Eye (tissue), 1 donor: ENCODE measurements around the gene OR52A5.
A peak's percentile ranks its signal among the peaks of the same experiment; 100 is the strongest.

Source experiments
- DNase-seq: peaks from one replicate; pipeline ENCODE4 v3.0.0-alpha.2; 2015

OR52A5 gene

DNA sequence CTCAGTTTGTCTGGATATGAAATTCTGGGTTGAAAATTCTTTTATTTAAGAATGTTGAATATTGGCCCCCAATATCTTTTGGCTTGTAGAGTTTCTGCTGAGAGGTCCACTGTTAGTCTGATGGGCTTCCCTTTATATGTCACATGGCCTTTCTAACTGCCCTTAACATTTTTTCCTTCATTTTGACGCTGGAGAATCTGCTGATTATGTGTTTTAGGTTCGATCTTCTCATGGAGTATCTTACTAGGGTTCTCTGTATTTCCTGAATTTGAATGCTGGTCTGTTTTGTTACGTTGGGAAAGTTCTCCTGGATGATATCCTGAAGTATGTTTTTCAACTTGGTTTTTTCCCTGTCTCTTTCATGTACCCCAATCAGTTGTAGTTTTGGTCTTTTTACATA, 22.8 kb downstream of the OR52A5 start:
- DNase-seq: no peak

GRCh38 chr11:5107285-5107684, 30.9 kb downstream of the OR52A5 start:
- no peak for DNase-seq

- no peak for DNase-seq
Measured at GRCh38 chr11:5103066-5103465, 35.1 kb downstream of the OR52A5 start.

DNA sequence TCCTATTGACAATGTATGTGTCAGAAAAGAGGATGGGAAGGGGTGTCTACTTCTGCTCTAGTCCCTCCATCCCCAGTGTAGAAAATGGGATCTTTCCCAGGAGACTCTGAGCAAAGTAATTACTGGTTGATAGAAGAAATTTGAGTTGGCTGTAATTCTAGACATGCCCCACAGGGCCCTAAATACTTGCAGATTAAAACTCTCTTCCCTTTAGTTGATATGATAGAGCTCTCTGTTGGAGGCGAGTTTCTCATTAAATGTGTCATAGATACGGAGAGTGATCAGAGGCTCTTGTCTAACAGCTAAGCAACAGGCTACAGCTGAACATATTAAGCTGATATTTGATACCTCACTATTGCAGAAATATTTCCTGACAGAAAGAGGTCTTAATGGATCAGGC, 35.9 kb downstream of the OR52A5 start:
- DNase-seq: peak; percentile 10

- DNase-seq: no peak
Measured at GRCh38 chr11:5096011-5096410, 42.1 kb downstream of the OR52A5 start.

- DNase-seq: no peak
Measured at GRCh38 chr11:5092821-5093585, 45.2 kb downstream of the OR52A5 start.

DNA sequence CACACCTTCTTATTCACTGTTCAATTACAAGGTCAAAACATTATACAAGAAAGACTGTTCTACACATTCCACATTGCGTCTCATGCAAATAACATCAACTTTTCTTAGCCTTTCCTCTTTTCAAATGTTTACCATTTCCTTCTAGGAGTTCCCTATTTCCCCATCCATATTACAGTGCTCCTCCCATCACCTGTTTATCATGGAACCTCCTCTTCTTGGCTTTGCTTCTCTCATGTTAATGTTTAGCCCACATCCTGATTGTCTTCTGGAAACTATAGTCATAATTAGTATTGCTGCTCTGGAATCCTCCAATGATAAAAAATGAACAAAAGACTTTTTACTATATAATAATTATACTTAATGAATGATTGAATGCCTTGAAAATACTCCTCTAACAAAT, 47.5 kb downstream of the OR52A5 start:
- no peak for DNase-seq

DNA sequence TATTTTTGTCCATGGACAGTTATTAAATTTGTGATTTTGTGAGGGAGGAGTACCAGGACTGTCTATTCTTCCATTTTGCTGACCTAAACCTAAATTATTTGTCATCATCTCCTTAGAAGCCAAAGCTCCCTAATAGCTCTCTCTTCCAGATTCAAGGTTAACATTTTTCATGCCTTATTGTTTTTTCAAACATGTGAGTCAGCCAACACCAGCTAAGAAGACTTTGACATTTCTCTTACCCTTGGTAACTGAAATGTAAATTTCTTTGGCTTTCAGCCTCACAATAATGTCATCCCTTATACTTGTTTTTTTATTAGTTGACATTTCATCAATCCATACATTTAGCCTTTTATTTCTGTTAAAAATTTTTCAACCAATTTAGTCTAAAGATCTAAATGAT, 49.6 kb downstream of the OR52A5 start:
- DNase-seq: no peak

DNA sequence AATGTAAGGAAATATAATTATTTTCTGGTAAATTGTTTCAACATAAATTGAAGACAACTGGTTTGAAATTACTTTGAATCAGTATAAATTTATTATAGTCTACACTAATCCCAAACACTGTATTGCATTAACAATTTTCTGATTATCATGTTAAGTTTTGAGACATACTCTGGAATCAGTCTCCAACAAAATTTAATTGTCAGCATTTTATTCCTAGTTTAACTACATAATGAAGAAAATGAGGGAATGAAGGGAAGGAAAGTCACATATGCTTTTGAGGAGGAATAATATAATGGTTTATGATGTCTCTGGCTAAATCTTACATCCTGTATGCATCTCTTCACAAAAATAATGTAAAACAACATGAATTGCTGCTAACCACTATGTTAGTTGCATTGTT, 54.6 kb downstream of the OR52A5 start:
- DNase-seq: no peak

GRCh38 chr11:5081405-5081804, 56.8 kb downstream of the OR52A5 start:
- no peak for DNase-seq
